Measurements from ENCODE around the gene TMEFF2.

DNA sequence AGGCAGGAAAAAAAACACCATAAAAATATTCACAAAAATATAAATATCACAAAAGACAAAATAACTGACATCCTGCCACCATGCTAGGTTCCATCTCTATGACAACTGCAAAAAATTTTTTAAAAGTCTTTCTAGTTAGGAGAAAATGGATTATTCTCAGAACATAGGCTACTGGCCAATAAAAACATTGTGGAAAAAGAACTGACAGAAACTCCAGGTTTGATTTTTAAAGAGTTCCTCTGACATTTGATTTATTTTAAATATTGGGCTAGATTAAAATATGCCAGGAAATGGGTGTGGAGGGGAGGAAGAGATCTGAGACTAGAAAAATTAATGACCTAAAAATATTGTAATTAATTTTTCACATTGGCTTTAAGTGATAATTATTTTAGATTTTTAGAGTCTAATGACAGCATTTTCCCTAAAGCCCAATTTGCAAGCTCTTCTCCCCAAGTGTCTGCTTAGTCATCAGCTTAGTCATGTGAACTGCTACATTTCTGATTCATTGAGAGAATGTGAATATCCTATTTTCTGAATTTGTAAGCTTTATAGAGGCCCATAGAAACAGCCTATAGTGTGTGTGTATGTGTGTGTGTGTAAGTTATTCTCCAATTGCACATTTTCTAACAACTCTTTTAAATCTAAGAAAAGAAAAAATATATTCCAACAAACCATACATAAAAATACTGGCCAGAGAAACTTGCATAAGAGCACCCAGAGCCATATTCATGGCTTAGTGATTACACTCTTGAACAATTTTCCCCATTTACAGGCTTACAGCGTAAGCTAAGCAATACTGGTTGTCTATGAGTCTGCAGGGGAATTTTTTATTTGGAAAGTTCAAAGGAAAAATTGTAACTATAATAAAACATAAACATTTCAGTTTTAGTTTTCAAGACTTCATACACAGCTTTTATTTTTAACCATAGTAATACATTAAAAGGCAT lies 48.4 kb downstream of the TMEFF2 start:
- TF ChIP-seq, protein P1, sequence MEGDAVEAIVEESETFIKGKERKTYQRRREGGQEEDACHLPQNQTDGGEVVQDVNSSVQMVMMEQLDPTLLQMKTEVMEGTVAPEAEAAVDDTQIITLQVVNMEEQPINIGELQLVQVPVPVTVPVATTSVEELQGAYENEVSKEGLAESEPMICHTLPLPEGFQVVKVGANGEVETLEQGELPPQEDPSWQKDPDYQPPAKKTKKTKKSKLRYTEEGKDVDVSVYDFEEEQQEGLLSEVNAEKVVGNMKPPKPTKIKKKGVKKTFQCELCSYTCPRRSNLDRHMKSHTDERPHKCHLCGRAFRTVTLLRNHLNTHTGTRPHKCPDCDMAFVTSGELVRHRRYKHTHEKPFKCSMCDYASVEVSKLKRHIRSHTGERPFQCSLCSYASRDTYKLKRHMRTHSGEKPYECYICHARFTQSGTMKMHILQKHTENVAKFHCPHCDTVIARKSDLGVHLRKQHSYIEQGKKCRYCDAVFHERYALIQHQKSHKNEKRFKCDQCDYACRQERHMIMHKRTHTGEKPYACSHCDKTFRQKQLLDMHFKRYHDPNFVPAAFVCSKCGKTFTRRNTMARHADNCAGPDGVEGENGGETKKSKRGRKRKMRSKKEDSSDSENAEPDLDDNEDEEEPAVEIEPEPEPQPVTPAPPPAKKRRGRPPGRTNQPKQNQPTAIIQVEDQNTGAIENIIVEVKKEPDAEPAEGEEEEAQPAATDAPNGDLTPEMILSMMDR (tag by site-specific recombination; IDR thresholded peaks at IDR 0.05): no peak
- TF ChIP-seq GFI1B (tag by site-specific recombination; IDR thresholded peaks at IDR 0.05): no peak
- no peak for TF ChIP-seq ZNF221 (tag by site-specific recombination; IDR thresholded peaks at IDR 0.05; ENCODE audit: borderline replicate concordance)
- TF ChIP-seq ZNF76 (tag by site-specific recombination; IDR thresholded peaks at IDR 0.05; ENCODE audit: borderline replicate concordance, low read depth): no peak
- no peak for TF ChIP-seq ZNF2 (tag by site-specific recombination; IDR thresholded peaks at IDR 0.05)
- TF ChIP-seq, protein P2, sequence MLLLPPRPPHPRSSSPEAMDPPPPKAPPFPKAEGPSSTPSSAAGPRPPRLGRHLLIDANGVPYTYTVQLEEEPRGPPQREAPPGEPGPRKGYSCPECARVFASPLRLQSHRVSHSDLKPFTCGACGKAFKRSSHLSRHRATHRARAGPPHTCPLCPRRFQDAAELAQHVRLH (tag by site-specific recombination; IDR thresholded peaks at IDR 0.05): no peak
- no peak for TF ChIP-seq KLF9 (tag by site-specific recombination; IDR thresholded peaks at IDR 0.05; ENCODE audit: low read depth)

Measured in HEK293 (cell line).